Neural progenitor cell (in vitro differentiated cells): ENCODE measurements around the gene FBXL4.

ENCODE experiments used
- CTCF ChIP-seq: fragments of 200-600 bp; sonication (generic); IDR thresholded peaks from 2 replicates; pipeline ENCODE4 v1.5.1; 2017; ENCODE audit warnings: antibody characterized with exemption, mild to moderate bottlenecking
- EZH2 ChIP-seq: fragments of 200-600 bp; sonication (generic); IDR thresholded peaks from 2 replicates; pipeline ENCODE4 v1.6.1; 2017; ENCODE audit warnings: antibody characterized with exemption, mild to moderate bottlenecking, moderate library complexity
- EZH2phosphoT487 ChIP-seq: fragments of 200-600 bp; sonication (generic); IDR thresholded peaks from 2 replicates; pipeline ENCODE4 v1.6.1; 2017; ENCODE audit warnings: antibody characterized with exemption

DNA sequence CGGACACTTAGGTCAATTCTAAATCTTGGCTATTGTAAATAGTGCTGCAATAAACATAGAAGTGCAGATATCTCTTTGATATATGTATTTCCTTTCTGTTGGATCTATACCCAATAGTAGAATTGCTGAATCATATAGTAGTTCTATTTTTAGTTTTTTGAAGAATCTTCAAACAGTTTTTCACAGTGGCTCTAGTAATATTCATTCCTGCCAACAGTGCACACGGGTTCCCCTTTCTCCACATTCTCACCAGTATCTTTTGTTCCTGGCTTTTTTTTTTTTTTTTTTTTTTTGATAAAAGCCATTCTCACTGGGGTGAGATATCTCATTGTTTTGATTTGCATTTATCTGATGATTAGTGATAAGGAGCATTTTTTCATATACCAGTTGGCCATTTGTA is 1.8 kb upstream of the FBXL4 start:
- no peak for TF ChIP-seq CTCF
- no peak for TF ChIP-seq EZH2
- no peak for TF ChIP-seq EZH2phosphoT487
